Keratinocyte (primary cell): Measurements from ENCODE around the gene PUS3. TPM values are rescaled to one million over a fixed set of nuclear protein-coding genes. Genes with fewer than 3 reads are reported as not detected.

Source experiments
- DNase-seq: peaks from one replicate; pipeline ENCODE4 v3.0.0-alpha.2; 2011; ENCODE audit warnings: low read depth, missing footprints, low spot score
- FAIRE-seq: peaks from 2 replicates; lab custom pipeline; 2011; peaks lifted over from hg19 to GRCh38; lab: Jason Lieb, UNC
- H2AFZ ChIP-seq: 2 replicates; pipeline ENCODE4 v1.6.0; 2012; ENCODE audit warnings: low read length, control low read depth, inconsistent platforms; ENCODE audit not compliant: control insufficient read depth
- H3K27ac ChIP-seq: 2 replicates; pipeline ENCODE4 v1.5.1; 2011; ENCODE audit warnings: low read length; ENCODE audit not compliant: control insufficient read depth, insufficient read depth
- H3K27me3 ChIP-seq: 3 replicates; pipeline ENCODE4 v1.6.0; 2011; ENCODE audit warnings: low read length; ENCODE audit not compliant: control insufficient read depth, insufficient read depth; ENCODE audit errors: extremely low read depth
- H3K36me3 ChIP-seq, 2 experiments: 2 replicates in 1 of 2; 3 replicates in 1 of 2; pipeline ENCODE4 v1.5.1; 2011; ENCODE audit warnings: low read length in 2 of 2, mild to moderate bottlenecking in 1 of 2; ENCODE audit not compliant: control insufficient read depth in 2 of 2, insufficient read depth in 2 of 2; ENCODE audit errors: extremely low read depth in 1 of 2
- H3K4me1 ChIP-seq: 3 replicates; pipeline ENCODE4 v1.5.1; 2011; ENCODE audit warnings: low read length; ENCODE audit not compliant: control insufficient read depth, insufficient read depth; ENCODE audit errors: extremely low read depth
- H3K4me2 ChIP-seq: 3 replicates; pipeline ENCODE4 v1.6.0; 2011; ENCODE audit warnings: low read depth, low read length; ENCODE audit not compliant: control insufficient read depth, insufficient read depth; ENCODE audit errors: extremely low read depth
- H3K4me3 ChIP-seq, 3 experiments: fragments of 200-600 bp in 1 of 3; sonication (generic) in 1 of 3; 2 replicates in 2 of 3; 3 replicates in 1 of 3; pipeline ENCODE4 v1.5.1; 2011 to 2016; ENCODE audit warnings: low read length in 3 of 3, mild to moderate bottlenecking in 3 of 3, control low read depth in 2 of 3, inconsistent platforms in 1 of 3, low read depth in 1 of 3, mixed read lengths in 1 of 3, mixed run types in 1 of 3, moderate library complexity in 1 of 3; ENCODE audit not compliant: control insufficient read depth in 2 of 3, insufficient read depth in 2 of 3; ENCODE audit errors: extremely low read depth in 1 of 3
- H3K79me2 ChIP-seq: 2 replicates; pipeline ENCODE4 v1.6.0; 2012; ENCODE audit warnings: low read length; ENCODE audit not compliant: control insufficient read depth, insufficient read depth
- H3K9ac ChIP-seq: 3 replicates; pipeline ENCODE4 v1.6.0; 2011; ENCODE audit warnings: low read length; ENCODE audit not compliant: control insufficient read depth, insufficient read depth; ENCODE audit errors: extremely low read depth
- H3K9me1 ChIP-seq: 3 replicates; pipeline ENCODE4 v1.6.0; 2011; ENCODE audit warnings: low read length; ENCODE audit not compliant: control insufficient read depth, insufficient read depth; ENCODE audit errors: extremely low read depth
- H3K9me3 ChIP-seq: 2 replicates; pipeline ENCODE4 v1.5.1; 2012; ENCODE audit warnings: low read depth, low read length; ENCODE audit not compliant: control insufficient read depth
- H4K20me1 ChIP-seq: 3 replicates; pipeline ENCODE4 v1.6.0; 2011; ENCODE audit warnings: low read length; ENCODE audit not compliant: control insufficient read depth, insufficient read depth; ENCODE audit errors: extremely low read depth
- CTCF ChIP-seq, 3 experiments: IDR thresholded peaks in 1 of 3; conservative IDR thresholded peaks in 1 of 3; optimal IDR thresholded peaks in 1 of 3; 2 replicates in 2 of 3; 3 replicates in 1 of 3; pipeline versions ENCODE3 to v1.5.1; 2011; ENCODE audit warnings: low read length in 3 of 3, mild to moderate bottlenecking in 3 of 3, moderate library complexity in 2 of 3, control low read depth in 1 of 3, inconsistent platforms in 1 of 3; ENCODE audit not compliant: insufficient read depth in 2 of 3; ENCODE audit errors: extremely low read depth in 1 of 3
- EZH2 ChIP-seq: IDR thresholded peaks from one replicate; pipeline ENCODE4 v1.6.1; 2012; ENCODE audit warnings: inconsistent platforms, mild to moderate bottlenecking, low read length, moderate library complexity
- dilution Hi-C: fragments of 300-500 bp; cut with MboI; formaldehyde crosslinking; loops from one replicate; pipeline ENCODE4 v1.7.0; 2020; ENCODE audit warnings: low sequenced_read_pairs; ENCODE audit not compliant: extremely low pct_ligation_motif_present
- polyA plus RNA-seq, 5 experiments: library from polyadenylated mRNA; depleted of rRNA in 3 of 5; stranded (reverse) in 3 of 5; stranded (forward) in 1 of 5; unstranded in 1 of 5; fragments of >200 nt; gene quantifications; 1 replicate in 1 of 5; 2 replicates in 3 of 5; 3 replicates in 1 of 5; pipeline versions ENCODE4 v1.2.1 to v1.2.3, GENCODE V29; 2011 to 2012; ENCODE audit warnings: missing spikeins in 2 of 5, low read depth in 1 of 5, low replicate concordance in 1 of 5

PUS3 gene
- polyA plus RNA-seq, 1 donor (not counting 4 experiments of a cell fraction or from before 2014, with no cell fraction given) = 11.8 TPM

DNA sequence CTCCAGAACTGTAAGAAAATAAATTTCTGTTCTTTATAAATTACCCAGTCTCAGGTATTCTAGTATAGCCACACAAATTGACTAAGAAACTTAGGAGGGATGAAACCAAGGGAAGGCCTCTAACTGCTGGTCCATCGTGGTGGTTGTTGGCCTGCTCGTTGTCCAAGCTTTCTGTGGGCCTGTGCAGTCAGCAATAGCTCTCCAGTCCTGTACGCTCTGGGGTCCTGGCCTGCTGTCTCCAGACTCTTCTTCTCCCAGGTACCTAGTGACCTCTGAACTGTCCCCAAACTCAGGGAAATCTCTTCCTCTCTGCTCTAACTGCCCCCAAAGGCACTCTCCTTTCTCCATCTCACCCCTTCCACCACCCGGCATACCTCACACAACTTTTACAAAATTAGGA lies 37.1 kb upstream of the PUS3 start:
- DNase-seq (no peak), FAIRE-seq (no peak)
- dilution Hi-C loops = loop anchor here (25.0 kb wide), 1 partner anchor 272 kb away; the partner anchor contains the start of genes FAM118B and RPUSD4
- Histone ChIP-seq H3K36me3 (no peaks in the 10 kb centered on the region), H3K4me2 (no peak overlapping the region), H3K4me1 (no peaks in the 10 kb centered on the region), H3K27me3 (no peaks in the 10 kb centered on the region), H3K27ac (no peak overlapping the region), H3K9me3 (no peaks in the 10 kb centered on the region), H3K4me3 (no peak overlapping the region), H3K9me1 (no peaks in the 10 kb centered on the region), H2AFZ (no peak overlapping the region), H3K9ac (no peak overlapping the region), H3K79me2 (no peaks in the 10 kb centered on the region), H4K20me1 (no peaks in the 10 kb centered on the region)
- TF ChIP-seq EZH2 (no peak), CTCF (optimal IDR thresholded peaks at IDR 0.05 in 1 of 3, IDR thresholded peaks at IDR 0.05 in 1 of 3, conservative IDR thresholded peaks at IDR 0.05 in 1 of 3; ENCODE audit: extremely low read depth in 1 of 3, insufficient read depth in 2 of 3, low read length in 3 of 3) (no peak)

GRCh38 chr11:125939081-125939521 lies 36.1 kb upstream of the PUS3 start:
- H3K27me3 ChIP-seq = no peaks in the 10 kb centered on the region
- H3K9me1 ChIP-seq = no peaks in the 10 kb centered on the region
- no peak overlapping the region for H3K9ac ChIP-seq
- H3K4me2 ChIP-seq = no peak overlapping the region
- dilution Hi-C loops = loop anchor here (25.0 kb wide), 1 partner anchor 273 kb away; the partner anchor contains the start of genes FAM118B and RPUSD4
- no peak overlapping the region for H3K4me3 ChIP-seq
- no peaks in the 10 kb centered on the region for H3K36me3 ChIP-seq
- no peak for TF ChIP-seq EZH2
- no peak for TF ChIP-seq CTCF (optimal IDR thresholded peaks at IDR 0.05 in 1 of 3, IDR thresholded peaks at IDR 0.05 in 1 of 3, conservative IDR thresholded peaks at IDR 0.05 in 1 of 3; ENCODE audit: extremely low read depth in 1 of 3, insufficient read depth in 2 of 3, low read length in 3 of 3)
- DNase-seq (no peak), FAIRE-seq (no peak)
- no peaks in the 10 kb centered on the region for H3K9me3 ChIP-seq
- no peaks in the 10 kb centered on the region for H3K4me1 ChIP-seq
- no peak overlapping the region for H3K27ac ChIP-seq
- H2AFZ ChIP-seq = no peak overlapping the region
- no peaks in the 10 kb centered on the region for H3K79me2 ChIP-seq
- no peaks in the 10 kb centered on the region for H4K20me1 ChIP-seq
